ENCODE measurements around the gene KCNH1. TPM values are rescaled to one million over a fixed set of nuclear protein-coding genes. Genes with fewer than 3 reads are reported as not detected.

KCNH1 gene
- total and polyA plus RNA-seq, 9 donors = 0.11 to 0.46 TPM; not detected in 7

DNA sequence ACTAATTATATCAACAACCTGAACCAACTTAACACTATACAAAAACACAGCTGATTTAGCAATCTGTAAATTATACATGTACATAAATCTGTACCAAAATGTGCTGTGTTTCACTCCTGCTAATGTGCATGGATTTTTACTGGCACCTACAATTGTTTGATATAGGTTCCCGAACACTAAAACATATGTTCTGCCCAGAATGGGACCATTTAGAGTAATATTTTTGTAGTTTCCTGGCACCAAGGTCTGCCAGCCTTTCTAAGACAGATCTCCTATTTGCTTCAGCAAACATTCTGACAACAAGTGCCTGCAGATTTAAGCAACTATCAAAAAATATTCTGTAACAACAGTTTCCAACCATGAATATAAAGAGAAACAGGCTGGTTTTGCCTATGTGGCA, 4.2 kb downstream of the KCNH1 start:
- intact Hi-C loops (cut with DNase I) = loop anchor here in 3 of 4 donors (5.0 to 10.0 kb wide), 3 partner anchors 682 to 725 kb away; no protein-coding TSS in a partner anchor
- TF ChIP-seq, protein P1, sequence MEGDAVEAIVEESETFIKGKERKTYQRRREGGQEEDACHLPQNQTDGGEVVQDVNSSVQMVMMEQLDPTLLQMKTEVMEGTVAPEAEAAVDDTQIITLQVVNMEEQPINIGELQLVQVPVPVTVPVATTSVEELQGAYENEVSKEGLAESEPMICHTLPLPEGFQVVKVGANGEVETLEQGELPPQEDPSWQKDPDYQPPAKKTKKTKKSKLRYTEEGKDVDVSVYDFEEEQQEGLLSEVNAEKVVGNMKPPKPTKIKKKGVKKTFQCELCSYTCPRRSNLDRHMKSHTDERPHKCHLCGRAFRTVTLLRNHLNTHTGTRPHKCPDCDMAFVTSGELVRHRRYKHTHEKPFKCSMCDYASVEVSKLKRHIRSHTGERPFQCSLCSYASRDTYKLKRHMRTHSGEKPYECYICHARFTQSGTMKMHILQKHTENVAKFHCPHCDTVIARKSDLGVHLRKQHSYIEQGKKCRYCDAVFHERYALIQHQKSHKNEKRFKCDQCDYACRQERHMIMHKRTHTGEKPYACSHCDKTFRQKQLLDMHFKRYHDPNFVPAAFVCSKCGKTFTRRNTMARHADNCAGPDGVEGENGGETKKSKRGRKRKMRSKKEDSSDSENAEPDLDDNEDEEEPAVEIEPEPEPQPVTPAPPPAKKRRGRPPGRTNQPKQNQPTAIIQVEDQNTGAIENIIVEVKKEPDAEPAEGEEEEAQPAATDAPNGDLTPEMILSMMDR (IDR thresholded peaks at IDR 0.05) = no peak
- TF ChIP-seq POLR2A (IDR thresholded peaks at IDR 0.05) (no peak), EP300 (IDR thresholded peaks at IDR 0.05) (no peak)
- Histone ChIP-seq H3K36me3 (no peaks in the 10 kb centered on the region), H3K4me3 (no peak overlapping the region), H3K9me3 (peaks cover 0 to 2% of the 10 kb centered on the region in 2 donors), H3K4me1 (ENCODE audit: insufficient read depth) (peaks cover 2% of the 10 kb centered on the region), H3K27ac (no peak overlapping the region), H3K27me3 (no peaks in the 10 kb centered on the region)
- DNase-seq = no peak
- WGBS, 3 donors = 58 to 88% (median 84%) methylated on average over 1 of the region's 1 CpG

GRCh38 chr1:211127166-211127565, 6.8 kb downstream of the KCNH1 start:
- H3K27me3 ChIP-seq = no peaks in the 10 kb centered on the region

DNA sequence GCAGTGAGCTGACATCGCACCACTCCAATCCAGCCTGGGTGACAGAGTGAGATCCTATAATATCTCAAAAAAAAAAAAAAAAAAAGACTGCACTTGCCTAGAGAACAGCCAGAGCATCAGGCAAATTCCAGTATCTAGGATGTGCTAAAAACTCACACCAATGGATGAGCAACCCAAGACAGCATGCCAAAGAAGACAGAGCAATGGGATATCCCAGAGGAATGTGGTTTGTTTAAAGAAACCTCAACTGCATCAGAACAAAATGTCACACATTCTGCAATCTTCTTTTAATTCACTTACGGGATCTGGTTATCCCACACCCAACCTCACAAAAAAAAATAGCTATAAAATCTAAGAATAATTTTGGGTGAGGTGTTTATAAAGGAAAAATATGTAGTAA, 7.3 kb downstream of the KCNH1 start:
- 76 to 78% (median 77%) methylated on average over 2 of the region's 2 CpGs for WGBS, 3 donors
- no peak overlapping the region for H3K4me3 ChIP-seq
- no peak overlapping the region for H3K27ac ChIP-seq
- intact Hi-C loops (cut with DNase I) = no loop called here
- H3K36me3 ChIP-seq = no peaks in the 10 kb centered on the region
- no peaks in the 10 kb centered on the region for H3K27me3 ChIP-seq
- H3K9me3 ChIP-seq = peaks cover 0 to 2% of the 10 kb centered on the region in 2 donors
- no peak for DNase-seq
- no peak for TF ChIP-seq EP300 (IDR thresholded peaks at IDR 0.05)
- no peak for TF ChIP-seq POLR2A (IDR thresholded peaks at IDR 0.05)
- TF ChIP-seq, protein P1 (IDR thresholded peaks at IDR 0.05) = no peak
- H3K4me1 ChIP-seq (ENCODE audit: insufficient read depth) = no peaks in the 10 kb centered on the region

More at GRCh38 chr1:211127166-211127565, 6.8 kb downstream of the KCNH1 start:
- 69 to 72% (median 71%) methylated on average over 4 of the region's 4 CpGs for WGBS, 3 donors
- DNase-seq = no peak
- peaks cover 0 to 2% of the 10 kb centered on the region in 2 donors for H3K9me3 ChIP-seq
- H3K4me3 ChIP-seq = no peak overlapping the region
- no peak overlapping the region for H3K27ac ChIP-seq
- no peaks in the 10 kb centered on the region for H3K4me1 ChIP-seq (ENCODE audit: insufficient read depth)
- intact Hi-C loops (cut with DNase I) = no loop called here
- no peaks in the 10 kb centered on the region for H3K36me3 ChIP-seq
- TF ChIP-seq, protein P1 (IDR thresholded peaks at IDR 0.05) = no peak
- TF ChIP-seq EP300 (IDR thresholded peaks at IDR 0.05) (no peak), POLR2A (IDR thresholded peaks at IDR 0.05) (no peak)

- no peaks in the 10 kb centered on the region for H3K27me3 ChIP-seq
- H3K9me3 ChIP-seq = no peaks in the 10 kb centered on the region
- intact Hi-C loops (cut with DNase I) = no loop called here
- DNase-seq = no peak
- H3K4me3 ChIP-seq = no peak overlapping the region
- WGBS, 3 donors = 74 to 78% (median 78%) methylated on average over 9 of the region's 9 CpGs
- no peak overlapping the region for H3K27ac ChIP-seq
- no peaks in the 10 kb centered on the region for H3K4me1 ChIP-seq (ENCODE audit: insufficient read depth)
- TF ChIP-seq EP300 (IDR thresholded peaks at IDR 0.05) (no peak), POLR2A (IDR thresholded peaks at IDR 0.05) (no peak)
- TF ChIP-seq, protein P1 (IDR thresholded peaks at IDR 0.05) = no peak
- no peaks in the 10 kb centered on the region for H3K36me3 ChIP-seq
These were observed 15.4 kb downstream of the KCNH1 start for GRCh38 chr1:211118407-211119102.
